ENCODE results near the gene ANKHD1. TPM values are rescaled to one million over a fixed set of nuclear protein-coding genes. Genes with fewer than 3 reads are reported as not detected.

Gene ANKHD1
- total and polyA plus RNA-seq, 9 of the 15 experiments (the other 6 are each of a cell fraction or from before 2014, with no cell fraction given) = 38.9 to 138 (median 78.7) TPM

GRCh38 chr5:140564196-140565023 is 162.8 kb downstream of the ANKHD1 start, which contains the start of the genes APBB3 and SLC35A4:
Gene APBB3, minus strand, starts transcription at chr5:140564598. Its CDS starts 353 bp downstream, at chr5:140564245.
Gene SLC35A4, plus strand, starts transcription at chr5:140564828. Its CDS starts 2,342 bp downstream, at chr5:140567170.
- peak; percentile 92 to 99 (median 94) for DNase-seq (ENCODE audit: extremely low read depth in 1 of 4, low spot score in 3 of 4)
- no peaks in the 10 kb centered on the region for H4K20me1 ChIP-seq (replicated peaks; ENCODE audit: control insufficient read depth, insufficient read depth, low read length)
- CTCF ChIA-PET (ENCODE audit: low intra/inter-chr PET ratio) = no interaction called here
- H3K27ac ChIP-seq (ENCODE audit: extremely low read depth, low read depth, low read length) = peak within 1 kb of the TSS; percentile 98
- FAIRE-seq = peak; percentile 100
- no peaks in the 10 kb centered on the region for H3K9me3 ChIP-seq (replicated peaks; ENCODE audit: control insufficient read depth, insufficient read depth, low read depth, low read length)
- H3K79me2 ChIP-seq (ENCODE audit: control insufficient read depth, insufficient read depth, low read length) = peaks cover 36% of the 10 kb centered on the region
- POLR2A ChIA-PET = interaction anchor here (0.9 to 6.8 kb wide), 10 partner anchors 9 to 83 kb away, joined by 3 to 46 read pairs (median 4); partner anchors contain the start of genes EIF4EBP3, IK and NDUFA2
- H3K36me3 ChIP-seq (ENCODE audit: control insufficient read depth, insufficient read depth, low read length) = peaks cover 45% of the 10 kb centered on the region
- peak within 1 kb of the TSS; percentile 75 for H3K4me3 ChIP-seq
- in situ Hi-C loops (cut with MboI) = loop anchor here (5.0 kb wide), 2 partner anchors 78 to 153 kb away; no protein-coding TSS in a partner anchor
- ATAC-seq = peak; percentile 94
- intact Hi-C loops (cut with micrococcal nuclease) = loop anchor here (1.0 kb wide), 1 partner anchor 75 kb away; the partner anchor contains the start of gene TMCO6
- H3K27me3 ChIP-seq (ENCODE audit: control insufficient read depth in 2 of 2, insufficient read depth in 2 of 2, low read length in 2 of 2) = no peaks in the 10 kb centered on the region
- peak within 1 kb of the TSS; percentile 99 for H3K4me2 ChIP-seq (ENCODE audit: insufficient read depth, low read length)
- peak within 1 kb of the TSS; percentile 94 for H2AFZ ChIP-seq (ENCODE audit: low read depth, low read length)
- H3K9ac ChIP-seq (ENCODE audit: insufficient read depth in 1 of 2, low read depth in 2 of 2, low read length in 2 of 2) = peak within 1 kb of the TSS; percentile 93 to 100
- no peaks in the 10 kb centered on the region for H3K9me1 ChIP-seq (ENCODE audit: control insufficient read depth, insufficient read depth, low read length)
- no TSS peak for BruUV-seq (replicated peaks)
- WGBS (ENCODE audit: insufficient coverage, low coverage, missing lambda C conversion rate) = 1% methylated on average over 67 of the region's 74 CpGs
- peaks cover 26 to 40% of the 10 kb centered on the region in 2 experiments for H3K4me1 ChIP-seq (replicated peaks in 1 of 2; ENCODE audit: control insufficient read depth in 2 of 2, insufficient read depth in 2 of 2, low read length in 2 of 2)
- TF ChIP-seq STAT5A (IDR thresholded peaks at IDR 0.05; ENCODE audit: borderline replicate concordance, low read length) = peak; percentile 33; the same call in 1 of the 2 replicates
- TF ChIP-seq CTCF (IDR thresholded peaks at IDR 0.05 in 2 of 3, conservative IDR thresholded peaks at IDR 0.05 in 1 of 3; ENCODE audit: insufficient read depth in 2 of 3, low read depth in 1 of 3, low read length in 3 of 3) = 0 out of 6 replicates have a peak, but pooled peaks of 1 of the 3 experiments have one; percentile 12
- TF ChIP-seq GATAD2B (IDR thresholded peaks at IDR 0.05; ENCODE audit: borderline replicate concordance) = peak; percentile 100
- no peak for TF ChIP-seq EZH2 (IDR thresholded peaks at IDR 0.05; ENCODE audit: borderline replicate concordance, low read depth, low read length)
- no peak for TF ChIP-seq ZNF436 (CRISPR knock-in tag; IDR thresholded peaks at IDR 0.05)
- no peak for TF ChIP-seq HNRNPUL1 (IDR thresholded peaks at IDR 0.05; ENCODE audit: low read length)
- no peak for TF ChIP-seq SMAD1 (IDR thresholded peaks at IDR 0.05; ENCODE audit: low read depth, low read length, partially characterized antibody)
- peak; percentile 98 for TF ChIP-seq EP400 (IDR thresholded peaks at IDR 0.05)
- no peak for TF ChIP-seq DDX20 (tag; IDR thresholded peaks at IDR 0.05; ENCODE audit: low read depth)
- no peak for TF ChIP-seq XRCC3 (IDR thresholded peaks at IDR 0.05)
- TF ChIP-seq NUFIP1 (IDR thresholded peaks at IDR 0.05; ENCODE audit: partially characterized antibody) = no peak
- peak; percentile 95 for TF ChIP-seq ATF1 (CRISPR knock-in tag; IDR thresholded peaks at IDR 0.05)
- peak; percentile 98 for TF ChIP-seq ATF1 (tag; IDR thresholded peaks at IDR 0.05)
- no peak for TF ChIP-seq ZNF780A (CRISPR knock-in tag; IDR thresholded peaks at IDR 0.05)
- no peak for TF ChIP-seq ZNF444 (CRISPR knock-in tag; IDR thresholded peaks at IDR 0.05)
- no peak for TF ChIP-seq ZC3H8 (IDR thresholded peaks at IDR 0.05)
- TF ChIP-seq E2F4 (CRISPR knock-in tag; IDR thresholded peaks at IDR 0.05; ENCODE audit: low read depth) = peak; percentile 61; the same call in 1 of the 2 replicates
- TF ChIP-seq RBFOX2 (IDR thresholded peaks at IDR 0.05; ENCODE audit: low read depth, low read length) = peak; percentile 99
- TF ChIP-seq ZNF212 (CRISPR knock-in tag; IDR thresholded peaks at IDR 0.05) = no peak
- TF ChIP-seq SLC30A9 (CRISPR knock-in tag; IDR thresholded peaks at IDR 0.05) = no peak
- no peak for TF ChIP-seq KLF16 (IDR thresholded peaks at IDR 0.05)
- no peak for TF ChIP-seq JUNB (CRISPR knock-in tag; conservative IDR thresholded peaks at IDR 0.05)
